IPS DF 6.9 (cell line): Measurements from ENCODE around the gene SH2B3.
"Not testable (repeated sequence)": the region's sequence is repeated elsewhere in the genome, so short reads cannot be mapped to it uniquely, and the experiment has no call there.

Experiments used
- DNase-seq: peaks from one replicate; pipeline ENCODE4 v3.0.0-alpha.2; 2013; ENCODE audit warnings: low read depth, low spot score
- H3K27ac ChIP-seq: one replicate; pipeline ENCODE4 v1.5.1; 2013; ENCODE audit warnings: low read length, control low read depth
- H3K27me3 ChIP-seq: 2 replicates; pipeline ENCODE4 v1.6.1; 2013; ENCODE audit warnings: mild to moderate bottlenecking, low read length; ENCODE audit not compliant: control insufficient read depth, insufficient read depth
- H3K36me3 ChIP-seq: 2 replicates; pipeline ENCODE4 v1.6.1; 2013; ENCODE audit warnings: low read length; ENCODE audit not compliant: control insufficient read depth, insufficient read depth
- H3K4me1 ChIP-seq: 2 replicates; pipeline ENCODE4 v1.6.1; 2013; ENCODE audit warnings: low read length; ENCODE audit not compliant: control insufficient read depth, insufficient read depth
- H3K4me3 ChIP-seq: 2 replicates; pipeline ENCODE4 v1.5.1; 2013; ENCODE audit warnings: mild to moderate bottlenecking, low read length
- H3K9me3 ChIP-seq: 2 replicates; pipeline ENCODE4 v1.6.1; 2013; ENCODE audit warnings: low read length, inconsistent platforms; ENCODE audit not compliant: control insufficient read depth, insufficient read depth
- WGBS: extraction: QIAGEN DNeasy Blood & Tissue Kit; methylation state at CpG from one replicate; pipeline ENCODE4 v1.1.7; 2013; ENCODE audit warnings: mixed read lengths, missing lambda C conversion rate; ENCODE audit not compliant: insufficient read length, insufficient coverage; 5-methylcytosine and 5-hydroxymethylcytosine counted together

SH2B3 gene

GRCh38 chr12:111366583-111366982 lies 39.1 kb upstream of the SH2B3 start:
- no peaks in the 10 kb centered on the region for H3K9me3 ChIP-seq
- H3K27me3 ChIP-seq, result no peaks in the 10 kb centered on the region
- H3K4me1 ChIP-seq, result peaks cover 3% of the 10 kb centered on the region; the same call in 1 of the 2 replicates
- no peak overlapping the region for H3K27ac ChIP-seq
- DNase-seq, result no peak
- WGBS, result no CpG with 5 or more reads among the region's 2 CpGs
- H3K4me3 ChIP-seq, result no peak overlapping the region
- H3K36me3 ChIP-seq, result no peaks in the 10 kb centered on the region

DNA sequence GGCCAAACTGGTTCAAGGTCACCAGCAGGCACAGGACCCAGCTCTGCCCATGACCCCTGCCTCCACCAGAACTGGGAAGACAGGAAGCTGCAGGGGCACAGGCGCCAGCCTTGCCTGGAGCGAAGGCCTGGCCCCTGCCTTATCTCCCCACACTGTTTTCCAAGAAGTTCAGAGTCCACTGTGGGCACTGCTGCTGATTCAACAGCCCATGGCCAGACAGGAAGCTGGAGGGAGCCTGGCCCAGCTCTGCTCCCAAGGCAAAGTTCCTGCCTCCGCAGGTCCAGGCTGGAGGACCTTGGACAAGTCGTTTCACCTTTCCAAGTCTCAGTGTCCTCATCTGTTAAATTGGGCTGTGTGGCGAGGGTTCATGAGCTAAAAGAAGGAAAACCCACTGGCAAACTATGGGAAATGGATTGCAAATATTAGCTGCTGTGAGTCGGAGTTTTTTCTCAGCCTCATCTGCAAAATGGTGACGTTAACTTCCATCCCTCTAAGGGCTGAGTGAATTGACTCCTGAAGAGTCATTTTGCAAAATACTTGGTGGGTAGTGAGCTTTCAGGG lies 38.0 kb upstream of the SH2B3 start:
- no peaks in the 10 kb centered on the region for H3K27me3 ChIP-seq
- DNase-seq, result no peak
- H3K36me3 ChIP-seq, result no peaks in the 10 kb centered on the region
- peaks cover 3% of the 10 kb centered on the region; the same call in 1 of the 2 replicates for H3K4me1 ChIP-seq
- peak overlapping the region; percentile 8; the same call in 1 of the 2 replicates for H3K4me3 ChIP-seq
- no peaks in the 10 kb centered on the region for H3K9me3 ChIP-seq
- no peak overlapping the region for H3K27ac ChIP-seq
- WGBS, result no CpG with 5 or more reads among the region's 7 CpGs

GRCh38 chr12:111368291-111368787 lies 37.4 kb upstream of the SH2B3 start:
- no peak overlapping the region for H3K27ac ChIP-seq
- no CpG with 5 or more reads among the region's 18 CpGs for WGBS
- peaks cover 3% of the 10 kb centered on the region; the same call in 1 of the 2 replicates for H3K4me1 ChIP-seq
- H3K27me3 ChIP-seq, result no peaks in the 10 kb centered on the region
- H3K36me3 ChIP-seq, result no peaks in the 10 kb centered on the region
- DNase-seq, result no peak
- H3K4me3 ChIP-seq, result peak overlapping the region; percentile 94
- no peaks in the 10 kb centered on the region for H3K9me3 ChIP-seq

DNA sequence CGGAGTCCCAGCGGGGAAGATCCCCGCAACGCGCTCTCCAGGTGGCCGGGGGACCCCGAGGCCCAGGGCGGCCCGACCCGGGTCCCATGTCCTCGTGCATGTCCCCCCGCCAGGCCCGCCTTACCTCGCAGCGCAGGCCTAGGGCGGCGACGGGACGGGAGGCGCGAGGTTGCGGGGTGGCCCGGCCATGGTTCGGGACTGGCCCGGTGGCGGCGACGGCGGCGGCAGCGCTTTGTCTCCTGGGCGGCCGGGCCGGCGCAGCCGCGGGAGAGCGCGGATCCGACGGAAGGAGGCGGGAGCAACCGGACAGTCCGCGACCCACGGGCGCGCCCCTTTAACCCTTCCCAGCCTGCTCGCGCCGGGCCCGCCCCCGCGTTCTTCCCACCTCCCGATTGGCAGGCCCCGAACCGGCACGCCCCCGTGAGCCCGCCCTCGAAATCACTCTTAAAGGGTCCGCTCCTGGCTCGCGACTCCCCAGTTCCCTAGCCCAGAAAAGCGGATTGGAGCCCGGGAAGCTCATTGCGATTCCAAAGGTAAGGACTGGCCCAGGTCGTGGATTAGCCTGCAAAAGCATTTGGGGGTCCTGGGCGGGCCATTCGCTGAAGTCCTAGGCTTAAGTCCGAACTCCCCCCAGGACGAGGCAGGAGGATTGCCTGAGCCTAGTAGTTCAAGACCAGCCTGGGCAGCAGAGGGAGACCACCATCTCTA lies 36.8 kb upstream of the SH2B3 start, which contains the start of gene PHETA1:
PHETA1 (minus strand) TSS at position 308 of the 708 bp plus-strand sequence. CDS start 5,668 bp downstream, outside the sequence.
- H3K27ac ChIP-seq, result no peak within 1 kb of the TSS
- no peaks in the 10 kb centered on the region for H3K9me3 ChIP-seq
- peak within 1 kb of the TSS; percentile 94 for H3K4me3 ChIP-seq
- no CpG with 5 or more reads among the region's 72 CpGs for WGBS
- DNase-seq, result peak; percentile 60
- no peaks in the 10 kb centered on the region for H3K27me3 ChIP-seq
- H3K4me1 ChIP-seq, result peaks cover 3% of the 10 kb centered on the region; the same call in 1 of the 2 replicates
- H3K36me3 ChIP-seq, result no peaks in the 10 kb centered on the region

- Histone ChIP-seq H3K36me3 (no peaks in the 10 kb centered on the region), H3K27ac (no peak overlapping the region), H3K4me1 (peaks cover 3% of the 10 kb centered on the region; the same call in 1 of the 2 replicates), H3K9me3 (no peaks in the 10 kb centered on the region), H3K27me3 (no peaks in the 10 kb centered on the region), H3K4me3 (peak overlapping the region; percentile 94; the same call in 1 of the 2 replicates)
- WGBS, result no CpG with 5 or more reads among the region's 13 CpGs
- no peak for DNase-seq
These were observed 36.1 kb upstream of the SH2B3 start for GRCh38 chr12:111369496-111370220.

DNA sequence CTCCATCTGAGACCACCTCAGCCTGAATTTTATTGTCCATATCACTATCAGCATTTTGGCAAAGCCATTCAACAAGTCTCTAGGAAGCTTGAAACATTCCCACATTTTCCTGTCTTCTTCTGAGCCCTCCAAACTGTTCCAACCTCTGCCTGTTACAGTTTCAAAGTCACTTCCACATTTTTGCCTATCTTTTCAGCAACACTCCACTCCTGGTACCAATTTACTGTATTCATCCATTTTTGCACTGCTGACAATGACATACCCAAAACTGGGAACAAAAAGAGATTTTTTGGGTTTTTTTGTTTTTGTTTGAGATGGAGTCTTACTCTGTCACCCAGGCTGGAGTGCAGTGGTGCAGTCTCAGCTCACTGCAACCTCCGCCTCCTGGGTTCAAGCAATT lies 32.5 kb upstream of the SH2B3 start:
- DNase-seq, H3K9me3 ChIP-seq: not testable (repeated sequence)
- WGBS, result no CpG with 5 or more reads among the region's 1 CpG

DNA sequence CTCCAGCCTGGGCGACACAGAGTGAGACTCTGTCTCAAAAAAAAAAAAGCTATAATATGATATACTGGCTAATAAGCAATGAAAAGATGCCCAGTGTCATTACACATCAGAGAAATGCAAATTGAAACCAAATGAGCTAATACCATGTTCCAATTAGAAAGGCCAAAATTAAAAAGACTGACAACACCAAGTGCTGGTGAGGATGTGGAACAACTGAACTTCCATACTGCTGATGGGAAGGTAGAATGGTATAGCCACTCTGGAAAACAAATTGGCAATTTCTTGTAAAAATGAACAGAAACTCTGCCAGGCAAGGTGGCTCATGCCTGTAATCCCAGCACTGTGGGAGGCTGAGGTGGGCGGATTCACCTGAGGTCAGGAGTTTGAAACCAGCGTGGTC lies 28.3 kb upstream of the SH2B3 start:
- Histone ChIP-seq H3K27ac (no peak overlapping the region), H3K9me3 (no peaks in the 10 kb centered on the region), H3K27me3 (no peaks in the 10 kb centered on the region), H3K4me3 (no peak overlapping the region), H3K36me3 (no peaks in the 10 kb centered on the region), H3K4me1 (no peaks in the 10 kb centered on the region)
- WGBS, result no CpG with 5 or more reads among the region's 3 CpGs
- no peak for DNase-seq

More for the DNA sequence above, 32.5 kb upstream of the SH2B3 start:
- not testable (repeated sequence) for H3K27ac ChIP-seq, H3K36me3 ChIP-seq, H3K4me3 ChIP-seq, H3K4me1 ChIP-seq, H3K27me3 ChIP-seq

DNA sequence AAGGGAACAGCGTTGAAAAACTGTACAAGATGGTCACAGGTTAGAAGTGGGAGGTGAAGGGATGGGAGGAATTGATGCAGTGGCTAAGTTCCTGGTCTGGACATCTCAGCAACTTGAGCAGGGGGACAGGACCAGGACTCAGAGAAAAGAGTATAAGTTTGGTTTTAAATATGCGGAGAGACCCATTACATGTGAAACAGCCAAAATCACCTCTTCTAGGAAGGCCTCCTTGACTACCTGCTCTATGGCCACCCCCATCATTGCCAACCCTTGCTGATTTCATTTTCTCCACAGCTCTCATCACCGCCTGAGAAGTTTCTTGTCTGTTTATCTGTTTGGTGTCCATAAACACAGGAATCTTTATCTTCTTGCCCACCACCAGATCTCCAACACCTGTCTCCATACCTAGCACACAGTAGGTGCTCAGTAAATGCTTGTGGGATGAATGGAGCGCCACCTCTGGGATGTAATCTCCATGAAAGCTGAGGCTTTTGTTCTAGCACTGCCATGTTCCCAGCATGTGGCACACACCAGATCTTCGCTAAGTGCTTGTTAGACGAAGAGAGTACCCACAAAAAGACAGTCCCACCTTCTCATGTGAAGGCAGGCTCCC lies 25.7 kb upstream of the SH2B3 start:
- WGBS, result no CpG with 5 or more reads among the region's 6 CpGs
- DNase-seq, result no peak
- Histone ChIP-seq H3K4me1 (no peaks in the 10 kb centered on the region), H3K36me3 (no peaks in the 10 kb centered on the region), H3K27me3 (no peaks in the 10 kb centered on the region), H3K4me3 (no peak overlapping the region), H3K9me3 (no peaks in the 10 kb centered on the region), H3K27ac (no peak overlapping the region)

GRCh38 chr12:111384596-111384995 lies 21.1 kb upstream of the SH2B3 start:
- Histone ChIP-seq H3K36me3 (no peaks in the 10 kb centered on the region), H3K27me3 (no peaks in the 10 kb centered on the region), H3K9me3 (no peaks in the 10 kb centered on the region), H3K27ac (no peak overlapping the region), H3K4me1 (no peaks in the 10 kb centered on the region; the same call in 1 of the 2 replicates), H3K4me3 (no peak overlapping the region)
- no peak for DNase-seq
- no CpG with 5 or more reads among the region's 5 CpGs for WGBS

DNA sequence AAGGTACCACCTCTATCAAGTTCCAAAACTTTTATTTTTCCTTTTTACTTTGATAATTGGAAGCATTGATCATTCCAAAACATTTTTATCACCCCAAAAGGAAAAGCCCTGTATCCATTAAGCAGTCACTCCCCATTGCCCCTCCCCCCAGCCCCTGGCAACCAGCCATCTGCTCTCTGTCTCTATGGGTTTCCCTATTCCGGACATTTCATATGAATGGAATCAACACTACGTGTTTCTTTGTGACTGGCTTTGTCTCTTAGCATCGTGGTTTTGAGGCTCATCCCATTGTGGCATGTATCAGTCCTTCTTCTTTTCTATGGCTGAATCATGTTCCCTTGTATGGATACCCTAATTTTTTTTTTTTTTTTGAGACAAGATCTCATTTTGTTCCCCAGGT lies 18.8 kb upstream of the SH2B3 start:
- DNase-seq, result no peak
- H3K27me3 ChIP-seq, result no peaks in the 10 kb centered on the region
- WGBS, result no CpG with 5 or more reads among the region's 3 CpGs

More for the DNA sequence above, 18.8 kb upstream of the SH2B3 start:
- H3K9me3 ChIP-seq, result no peaks in the 10 kb centered on the region
- no peak overlapping the region for H3K4me3 ChIP-seq
- H3K27ac ChIP-seq, result no peak overlapping the region
- H3K4me1 ChIP-seq, result no peaks in the 10 kb centered on the region; the same call in 1 of the 2 replicates
- no peaks in the 10 kb centered on the region for H3K36me3 ChIP-seq
